ENCODE measurements around the gene TBC1D4.

GRCh38 chr13:75417012-75417384 lies 65.0 kb downstream of the TBC1D4 start:
- TF ChIP-seq, protein P1, sequence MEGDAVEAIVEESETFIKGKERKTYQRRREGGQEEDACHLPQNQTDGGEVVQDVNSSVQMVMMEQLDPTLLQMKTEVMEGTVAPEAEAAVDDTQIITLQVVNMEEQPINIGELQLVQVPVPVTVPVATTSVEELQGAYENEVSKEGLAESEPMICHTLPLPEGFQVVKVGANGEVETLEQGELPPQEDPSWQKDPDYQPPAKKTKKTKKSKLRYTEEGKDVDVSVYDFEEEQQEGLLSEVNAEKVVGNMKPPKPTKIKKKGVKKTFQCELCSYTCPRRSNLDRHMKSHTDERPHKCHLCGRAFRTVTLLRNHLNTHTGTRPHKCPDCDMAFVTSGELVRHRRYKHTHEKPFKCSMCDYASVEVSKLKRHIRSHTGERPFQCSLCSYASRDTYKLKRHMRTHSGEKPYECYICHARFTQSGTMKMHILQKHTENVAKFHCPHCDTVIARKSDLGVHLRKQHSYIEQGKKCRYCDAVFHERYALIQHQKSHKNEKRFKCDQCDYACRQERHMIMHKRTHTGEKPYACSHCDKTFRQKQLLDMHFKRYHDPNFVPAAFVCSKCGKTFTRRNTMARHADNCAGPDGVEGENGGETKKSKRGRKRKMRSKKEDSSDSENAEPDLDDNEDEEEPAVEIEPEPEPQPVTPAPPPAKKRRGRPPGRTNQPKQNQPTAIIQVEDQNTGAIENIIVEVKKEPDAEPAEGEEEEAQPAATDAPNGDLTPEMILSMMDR (IDR thresholded peaks at IDR 0.05) = no peak
- TF ChIP-seq POLR2A (IDR thresholded peaks at IDR 0.05) = no peak
